ENCODE measurements around the gene TAF5L. TPM values are rescaled to one million over a fixed set of nuclear protein-coding genes. Genes with fewer than 3 reads are reported as not detected.

TAF5L gene
- total and polyA plus RNA-seq, 2 of the 8 experiments (the other 6 are each of a cell fraction or from before 2014, with no cell fraction given) = 17.7 to 23.3 TPM

DNA sequence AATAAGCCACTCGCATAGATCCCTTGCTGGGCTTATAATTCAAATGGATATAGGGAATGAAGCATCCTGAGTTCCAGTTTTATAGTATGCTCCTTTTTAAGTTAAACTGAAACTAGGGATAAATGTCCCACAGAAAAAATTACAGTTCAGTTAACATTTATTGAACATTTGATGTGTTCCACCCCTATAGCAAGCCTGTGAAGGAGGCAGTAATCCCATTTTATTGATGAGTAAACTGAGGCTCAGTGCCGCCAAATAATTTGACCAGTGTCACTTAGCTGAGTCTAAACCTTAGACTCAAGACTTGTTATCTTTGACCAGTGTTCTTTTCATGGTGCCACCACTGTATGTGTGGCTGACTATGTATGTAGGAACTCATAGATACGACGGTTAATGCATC is 22.5 kb upstream of the TAF5L start:
- no peak overlapping the region for H2BK120ac ChIP-seq (replicated peaks; ENCODE audit: low read depth, low read length)
- no peak overlapping the region for H2BK20ac ChIP-seq (ENCODE audit: low read length)
- no peak overlapping the region for H4K5ac ChIP-seq (ENCODE audit: insufficient read length, low read depth, low read length)
- H4K20me1 ChIP-seq (replicated peaks in 1 of 2; ENCODE audit: control insufficient read depth in 1 of 2, insufficient read depth in 2 of 2, low read length in 2 of 2) = peaks cover 7 to 12% of the 10 kb centered on the region in 2 experiments
- H4K8ac ChIP-seq (ENCODE audit: extremely low read depth, insufficient read depth, low read length) = no peak overlapping the region
- no peaks in the 10 kb centered on the region for H3K4me1 ChIP-seq (replicated peaks in 1 of 4; ENCODE audit: control insufficient read depth in 3 of 4, insufficient read depth in 4 of 4, low read length in 3 of 4)
- no peak overlapping the region for H3K4ac ChIP-seq (replicated peaks; ENCODE audit: insufficient read length, low read depth, low read length)
- ChIA-PET POLR2A (ENCODE audit: partially characterized antibody) (no interaction called here), CTCF (ENCODE audit: partially characterized antibody) (interaction anchor here (0.7 kb wide), 1 partner anchor 153 kb away, joined by 4 read pairs; no protein-coding TSS in a partner anchor)
- no peaks in the 10 kb centered on the region for H3K23me2 ChIP-seq (ENCODE audit: low read depth, low read length)
- H2BK12ac ChIP-seq (ENCODE audit: low read depth, low read length) = no peak overlapping the region
- no peak overlapping the region for H3K27ac ChIP-seq (ENCODE audit: low read depth, low read length)
- peaks cover 19 to 83% (median 68%) of the 10 kb centered on the region in 4 experiments; a peak in 7 of 8 replicates for H3K36me3 ChIP-seq (ENCODE audit: control insufficient read depth in 2 of 4, insufficient read depth in 4 of 4, low read length in 3 of 4)
- no peak overlapping the region for H2AK5ac ChIP-seq (ENCODE audit: low read depth, low read length)
- H3K23ac ChIP-seq (ENCODE audit: insufficient read length) = no peak overlapping the region
- H3K9ac ChIP-seq (replicated peaks in 1 of 4; ENCODE audit: extremely low read depth in 1 of 4, low read depth in 3 of 4, low read length in 3 of 4) = no peak overlapping the region
- no peak overlapping the region for H3K4me3 ChIP-seq (ENCODE audit: extremely low read depth in 1 of 4, insufficient read depth in 2 of 4, low read depth in 3 of 4, low read length in 4 of 4)
- H3K79me2 ChIP-seq (ENCODE audit: control insufficient read depth in 1 of 2, insufficient read depth in 2 of 2, low read length in 2 of 2) = peaks cover 0 to 3% of the 10 kb centered on the region in 2 experiments; a peak in 1 of 4 replicates
- no peaks in the 10 kb centered on the region for H3K27me3 ChIP-seq (replicated peaks in 1 of 4; ENCODE audit: control insufficient read depth in 3 of 4, extremely low read depth in 1 of 4, insufficient read depth in 3 of 4, low read length in 3 of 4)
- H3K9me3 ChIP-seq (ENCODE audit: insufficient read depth in 2 of 2, low read depth in 1 of 2, low read length in 1 of 2) = no peaks in the 10 kb centered on the region
- no peak overlapping the region for H2AFZ ChIP-seq (ENCODE audit: low read length)
- no peak overlapping the region for H2BK5ac ChIP-seq (ENCODE audit: low read depth, low read length)
- H3K56ac ChIP-seq (replicated peaks; ENCODE audit: insufficient read length, low read depth, low read length) = no peak overlapping the region
- H2BK15ac ChIP-seq (ENCODE audit: low read length) = no peak overlapping the region
- DNase-seq (ENCODE audit: low read depth in 1 of 2, low spot score in 2 of 2) = no peak
- H3K18ac ChIP-seq (ENCODE audit: extremely low read depth, low read length) = no peak overlapping the region
- no peak for FAIRE-seq
- no peak overlapping the region for H3K14ac ChIP-seq (ENCODE audit: insufficient read length)
- peaks cover 2% of the 10 kb centered on the region for H3K79me1 ChIP-seq (ENCODE audit: low read depth, low read length)
- H3K4me2 ChIP-seq (ENCODE audit: insufficient read depth in 1 of 2, low read depth in 2 of 2, low read length in 2 of 2) = no peak overlapping the region
- 90% methylated on average over 4 of the region's 4 CpGs; no CpG with 5 or more reads in 1 of the 2 experiments for WGBS, 2 experiments (ENCODE audit: extremely low coverage in 1 of 2, insufficient coverage in 1 of 2, insufficient read length in 1 of 2, insufficient replicate concordance in 2 of 2, low coverage in 1 of 2, low lambda C conversion rate in 2 of 2, missing lambda C conversion rate in 1 of 2)
- no peak overlapping the region for H4K91ac ChIP-seq (replicated peaks; ENCODE audit: insufficient read length, low read length)
- TF ChIP-seq YY1 (IDR thresholded peaks at IDR 0.05; ENCODE audit: low read depth, low read length) = no peak
- no peak for TF ChIP-seq POU5F1 (IDR thresholded peaks at IDR 0.05; ENCODE audit: low read depth, low read length)
- TF ChIP-seq POLR2AphosphoS5 (IDR thresholded peaks at IDR 0.05; ENCODE audit: low read depth, low read length) = no peak
- no peak for TF ChIP-seq RAD21 (IDR thresholded peaks at IDR 0.05 in 1 of 2, conservative IDR thresholded peaks at IDR 0.05 in 1 of 2; ENCODE audit: low read depth in 2 of 2, low read length in 2 of 2)
- TF ChIP-seq FOSL1 (IDR thresholded peaks at IDR 0.05; ENCODE audit: insufficient read depth, low read depth, low read length) = no peak
- no peak for TF ChIP-seq CHD1 (IDR thresholded peaks at IDR 0.05; ENCODE audit: low read depth, low read length)
- no peak for TF ChIP-seq NANOG (IDR thresholded peaks at IDR 0.05; ENCODE audit: insufficient read depth, low read depth, low read length, poor library complexity, severe bottlenecking)
- no peak for TF ChIP-seq SP4 (IDR thresholded peaks at IDR 0.05; ENCODE audit: low read length)
- TF ChIP-seq CBX5 (IDR thresholded peaks at IDR 0.05; ENCODE audit: low read depth, low read length) = no peak
- no peak for TF ChIP-seq PHF8 (conservative IDR thresholded peaks at IDR 0.05; ENCODE audit: low read depth, low read length)
- no peak for TF ChIP-seq SRF (IDR thresholded peaks at IDR 0.05; ENCODE audit: low read depth, low read length)
- no peak for TF ChIP-seq JUN (IDR thresholded peaks at IDR 0.05; ENCODE audit: low read depth, low read length)
- no peak for TF ChIP-seq RXRA (IDR thresholded peaks at IDR 0.05; ENCODE audit: insufficient read depth, low read depth, low read length)
- TF ChIP-seq BCL11A (IDR thresholded peaks at IDR 0.05; ENCODE audit: low read depth in 2 of 2, low read length in 2 of 2) = no peak
